RWPE2 (cell line): ENCODE data around the gene ZFYVE19.

Experiments used
- ATAC-seq: fragments of 200-7000 bp; cut with Tn5 transposase; 3 replicates; pipeline ENCODE4 v1.9.1; 2021; ENCODE audit warnings: low read depth
- DNase-seq: peaks from one replicate; pipeline ENCODE4 v3.0.0-alpha.2; 2020; ENCODE audit warnings: low spot score
- H3K27ac ChIP-seq: fragments of 450-650 bp; 2 replicates; pipeline ENCODE4 v1.5.1; 2017; ENCODE audit warnings: mild to moderate bottlenecking; ENCODE audit not compliant: poor library complexity, severe bottlenecking
- H3K27me3 ChIP-seq: fragments of 250-450 bp; sonication (Bioruptor Pico); 2 replicates; pipeline ENCODE4 v1.5.1; 2021; ENCODE audit warnings: mild to moderate bottlenecking, moderate library complexity; ENCODE audit not compliant: insufficient read depth, poor library complexity, severe bottlenecking
- H3K36me3 ChIP-seq: fragments of 250-450 bp; sonication (Bioruptor Pico); 2 replicates; pipeline ENCODE4 v1.5.1; 2020; ENCODE audit warnings: low read depth, mild to moderate bottlenecking, moderate library complexity
- H3K4me1 ChIP-seq: fragments of 250-450 bp; sonication (Bioruptor Pico); 2 replicates; pipeline ENCODE4 v1.5.1; 2021; ENCODE audit warnings: mild to moderate bottlenecking, moderate library complexity; ENCODE audit not compliant: insufficient read depth, poor library complexity, severe bottlenecking
- H3K4me3 ChIP-seq: fragments of 250-450 bp; sonication (Bioruptor Pico); 2 replicates; pipeline ENCODE4 v1.5.1; 2021; ENCODE audit warnings: mild to moderate bottlenecking, moderate library complexity; ENCODE audit not compliant: severe bottlenecking
- H3K9me3 ChIP-seq: fragments of 250-450 bp; sonication (Bioruptor Pico); 2 replicates; pipeline ENCODE4 v1.5.1; 2021; ENCODE audit warnings: mild to moderate bottlenecking, moderate library complexity; ENCODE audit not compliant: severe bottlenecking
- TF ChIP-seq, protein P1 (sequence below): fragments of 450-650 bp; IDR thresholded peaks from one replicate; pipeline ENCODE4 v1.5.1; 2017; ENCODE audit warnings: mild to moderate bottlenecking, moderate library complexity; ENCODE audit not compliant: poor library complexity, severe bottlenecking

ZFYVE19 gene

DNA sequence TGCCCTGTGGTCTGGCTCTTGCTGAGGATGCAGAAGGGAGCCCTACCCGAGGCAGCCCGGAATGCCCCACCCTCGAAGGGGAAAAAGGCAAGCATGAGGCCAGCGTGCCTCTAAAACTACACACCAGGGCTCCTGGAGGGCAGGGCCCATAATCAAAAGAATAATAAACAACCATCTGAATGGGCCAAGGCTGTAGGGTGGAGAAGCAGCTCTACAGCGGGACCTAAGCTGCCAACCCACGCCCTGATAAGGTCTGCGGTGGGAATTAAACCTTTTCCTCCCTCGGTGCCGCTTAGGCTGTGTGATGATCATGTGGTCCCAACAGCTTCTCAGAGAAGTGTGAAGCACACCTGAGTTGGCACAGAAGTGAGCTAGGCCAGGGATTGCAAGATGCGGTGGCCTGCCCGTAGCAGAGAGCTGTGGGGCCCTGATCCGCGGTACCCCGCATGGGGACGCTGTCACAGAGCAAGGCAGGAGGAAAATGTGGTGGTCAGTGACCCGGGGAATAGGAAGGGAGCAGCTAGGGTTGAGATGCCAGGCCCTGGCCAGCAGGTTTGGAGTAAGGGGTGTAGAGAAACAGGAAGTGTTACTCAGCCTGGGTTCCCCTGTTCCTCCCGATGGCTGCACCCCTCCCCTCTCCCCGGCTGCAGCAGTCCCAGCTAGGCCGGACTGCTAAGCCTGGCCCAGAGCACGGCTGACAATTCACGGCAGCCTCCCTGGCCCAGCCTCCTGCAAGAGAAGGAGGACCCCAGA lies 38.2 kb upstream of the ZFYVE19 start:
- TF ChIP-seq, protein P1, sequence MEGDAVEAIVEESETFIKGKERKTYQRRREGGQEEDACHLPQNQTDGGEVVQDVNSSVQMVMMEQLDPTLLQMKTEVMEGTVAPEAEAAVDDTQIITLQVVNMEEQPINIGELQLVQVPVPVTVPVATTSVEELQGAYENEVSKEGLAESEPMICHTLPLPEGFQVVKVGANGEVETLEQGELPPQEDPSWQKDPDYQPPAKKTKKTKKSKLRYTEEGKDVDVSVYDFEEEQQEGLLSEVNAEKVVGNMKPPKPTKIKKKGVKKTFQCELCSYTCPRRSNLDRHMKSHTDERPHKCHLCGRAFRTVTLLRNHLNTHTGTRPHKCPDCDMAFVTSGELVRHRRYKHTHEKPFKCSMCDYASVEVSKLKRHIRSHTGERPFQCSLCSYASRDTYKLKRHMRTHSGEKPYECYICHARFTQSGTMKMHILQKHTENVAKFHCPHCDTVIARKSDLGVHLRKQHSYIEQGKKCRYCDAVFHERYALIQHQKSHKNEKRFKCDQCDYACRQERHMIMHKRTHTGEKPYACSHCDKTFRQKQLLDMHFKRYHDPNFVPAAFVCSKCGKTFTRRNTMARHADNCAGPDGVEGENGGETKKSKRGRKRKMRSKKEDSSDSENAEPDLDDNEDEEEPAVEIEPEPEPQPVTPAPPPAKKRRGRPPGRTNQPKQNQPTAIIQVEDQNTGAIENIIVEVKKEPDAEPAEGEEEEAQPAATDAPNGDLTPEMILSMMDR: no peak
- no peaks in the 10 kb centered on the region for H3K27me3 ChIP-seq
- H3K36me3 ChIP-seq: peaks cover 10% of the 10 kb centered on the region
- peak; percentile 1; the same call in 2 of the 3 replicates for ATAC-seq
- DNase-seq: no peak
- H3K4me1 ChIP-seq: peaks cover 48% of the 10 kb centered on the region
- H3K4me3 ChIP-seq: no peak overlapping the region
- peak overlapping the region; percentile 92 for H3K27ac ChIP-seq
- no peaks in the 10 kb centered on the region for H3K9me3 ChIP-seq

DNA sequence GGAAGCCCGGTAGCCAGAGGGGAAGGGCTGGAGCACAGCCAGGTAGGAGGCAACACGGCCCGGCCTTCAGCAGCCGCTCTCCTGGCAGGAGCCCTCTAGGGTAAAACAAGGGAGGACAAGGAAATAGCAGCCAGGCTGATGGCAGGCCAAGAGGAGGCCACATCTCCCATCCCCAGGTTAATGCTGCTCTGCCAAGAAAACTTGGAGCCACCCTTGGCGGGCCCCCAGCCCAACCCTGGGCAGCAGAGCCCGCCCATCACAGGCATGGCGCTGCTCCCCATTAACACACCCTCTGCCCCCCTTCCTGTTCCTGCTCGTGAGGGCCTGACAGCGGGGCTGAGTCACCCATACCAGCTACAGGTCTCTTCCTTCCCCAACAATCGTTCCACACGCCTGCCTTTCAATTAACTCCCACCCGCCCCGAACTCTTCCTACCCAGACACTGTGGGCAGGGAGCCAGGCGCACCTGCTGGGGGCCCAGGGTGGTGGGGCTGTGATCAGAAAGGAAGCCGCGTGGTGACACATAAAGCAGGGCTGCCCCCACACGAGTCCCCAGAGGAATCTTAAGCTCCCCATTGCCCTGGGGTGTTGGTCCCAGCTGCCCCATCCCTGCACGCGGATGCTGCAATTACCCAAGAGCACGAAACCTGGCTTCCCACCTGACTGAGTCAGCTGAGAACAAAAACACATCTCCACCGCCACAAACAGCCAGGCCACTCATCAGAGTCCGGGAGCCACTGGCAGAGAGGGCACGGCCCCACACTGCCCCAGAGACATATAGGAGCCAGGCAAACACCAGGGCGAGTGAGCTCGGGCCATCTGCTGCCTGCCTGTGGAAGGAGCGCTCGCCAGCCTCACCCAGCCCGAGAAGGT lies 37.4 kb upstream of the ZFYVE19 start, which contains the start of gene C15orf62:
Gene C15orf62, plus strand, starts transcription at position 707 of the 873 bp plus-strand sequence. CDS start 516 bp downstream, outside the sequence.
- ATAC-seq (peak; percentile 76), DNase-seq (peak; percentile 99)
- Histone ChIP-seq H3K27ac (peak within 1 kb of the TSS; percentile 92), H3K27me3 (no peaks in the 10 kb centered on the region), H3K4me3 (no peak within 1 kb of the TSS), H3K4me1 (peaks cover 47% of the 10 kb centered on the region), H3K36me3 (peaks cover 18% of the 10 kb centered on the region), H3K9me3 (no peaks in the 10 kb centered on the region)
- TF ChIP-seq, protein P1: peak; percentile 16

DNA sequence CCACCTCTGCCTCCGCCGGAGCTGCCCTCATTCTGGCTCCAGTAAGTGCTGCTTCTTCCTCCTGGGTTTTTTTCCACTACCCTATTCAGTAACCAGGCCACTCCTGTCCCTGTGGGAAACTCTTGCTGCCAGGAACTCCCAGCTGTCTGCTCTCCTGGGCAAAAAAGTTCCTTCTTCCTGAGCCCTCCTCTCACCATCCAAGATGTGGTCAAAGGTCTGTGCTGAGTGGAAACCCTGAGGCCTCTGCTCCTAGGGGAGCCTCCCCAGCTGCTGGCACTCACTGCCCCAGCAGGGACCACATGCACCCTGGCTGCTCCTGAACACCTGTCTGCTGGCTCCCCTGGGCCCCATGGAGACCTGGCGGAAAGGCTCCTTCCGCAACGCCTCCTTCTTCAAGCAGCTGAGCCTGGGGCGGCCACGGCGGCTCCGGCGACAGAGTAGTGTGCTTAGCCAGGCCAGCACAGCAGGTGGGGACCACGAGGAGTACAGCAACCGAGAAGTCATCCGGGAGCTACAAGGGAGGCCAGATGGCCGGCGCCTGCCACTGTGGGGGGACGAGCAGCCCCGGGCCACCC lies 36.7 kb upstream of the ZFYVE19 start:
- H3K27ac ChIP-seq: peak overlapping the region; percentile 92

DNA sequence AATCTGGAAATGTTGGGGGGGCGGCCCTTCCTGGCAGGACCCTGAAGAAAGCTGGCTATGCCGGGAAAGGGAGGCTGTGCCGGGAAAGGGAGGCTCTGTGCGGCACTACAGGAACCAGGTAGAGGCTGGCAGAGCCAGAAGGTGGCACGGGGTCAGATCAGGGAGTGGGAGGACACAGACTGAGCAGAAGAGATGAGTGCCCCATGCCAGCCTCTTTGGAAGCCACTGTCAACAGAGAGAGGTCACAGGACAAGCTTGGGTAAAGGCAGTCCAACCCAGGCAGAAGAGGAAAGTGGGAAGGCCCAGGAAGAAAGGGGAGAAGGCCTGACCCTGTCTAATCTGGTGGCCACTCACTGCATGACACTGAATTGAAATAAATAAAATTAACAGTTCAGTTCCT lies 35.6 kb upstream of the ZFYVE19 start:
- Histone ChIP-seq H3K27ac (peak overlapping the region; percentile 92), H3K36me3 (peaks cover 35% of the 10 kb centered on the region), H3K27me3 (no peaks in the 10 kb centered on the region), H3K4me3 (no peak overlapping the region), H3K4me1 (peaks cover 31% of the 10 kb centered on the region), H3K9me3 (no peaks in the 10 kb centered on the region)
- DNase-seq (no peak), ATAC-seq (no peak)
- TF ChIP-seq, protein P1: no peak

More for the DNA sequence above, 36.7 kb upstream of the ZFYVE19 start:
- DNase-seq: no peak
- TF ChIP-seq, protein P1: no peak
- Histone ChIP-seq H3K36me3 (peaks cover 25% of the 10 kb centered on the region), H3K4me3 (no peak overlapping the region), H3K27me3 (no peaks in the 10 kb centered on the region), H3K4me1 (peaks cover 40% of the 10 kb centered on the region), H3K9me3 (no peaks in the 10 kb centered on the region)
- ATAC-seq: no peak
